NB4 (cell line): ENCODE measurements around the gene CRYGA.

ENCODE experiments used
- DNase-seq: peaks from one replicate; pipeline ENCODE4 v3.0.0; 2010; ENCODE audit warnings: low read depth
- H3K4me3 ChIP-seq: one replicate; pipeline ENCODE4 v1.5.1; 2011; ENCODE audit warnings: mild to moderate bottlenecking, low read depth, low read length, moderate library complexity
- CTCF ChIP-seq: IDR thresholded peaks from one replicate; pipeline ENCODE4 v1.5.1; 2012; ENCODE audit warnings: low read depth, low read length
- MAX ChIP-seq: IDR thresholded peaks from 2 replicates; pipeline ENCODE4 v1.6.1; 2011; ENCODE audit warnings: low read depth, low read length
- MYC ChIP-seq: IDR thresholded peaks from 2 replicates; pipeline ENCODE4 v1.6.1; 2011; ENCODE audit warnings: low read depth, low read length
- POLR2A ChIP-seq: IDR thresholded peaks from 2 replicates; pipeline ENCODE4 v1.6.1; 2011; ENCODE audit warnings: mild to moderate bottlenecking; ENCODE audit not compliant: insufficient read length; ENCODE audit errors: extremely low read depth

CRYGA gene

GRCh38 chr2:208192611-208193236, 29.3 kb upstream of the CRYGA start:
- TF ChIP-seq CTCF: no peak
- no peak for TF ChIP-seq MYC
- no peak for TF ChIP-seq POLR2A
- no peak for TF ChIP-seq MAX
- DNase-seq: no peak
- no peak overlapping the region for H3K4me3 ChIP-seq

GRCh38 chr2:208189810-208190503, 26.6 kb upstream of the CRYGA start, which contains the start of gene C2orf80:
TSS of gene C2orf80 (minus strand) at chr2:208190030. CDS start at chr2:208186986, 3,044 bp downstream.
- H3K4me3 ChIP-seq: no peak within 1 kb of the TSS
- DNase-seq: no peak
- no peak for TF ChIP-seq MAX
- no peak for TF ChIP-seq POLR2A
- TF ChIP-seq MYC: no peak
- TF ChIP-seq CTCF: no peak

GRCh38 chr2:208189069-208189809, 25.9 kb upstream of the CRYGA start:
- no peak overlapping the region for H3K4me3 ChIP-seq
- TF ChIP-seq MYC (no peak), POLR2A (no peak), MAX (no peak), CTCF (no peak)
- no peak for DNase-seq

GRCh38 chr2:208186893-208187292, 23.5 kb upstream of the CRYGA start:
- no peak for TF ChIP-seq POLR2A
- TF ChIP-seq CTCF: no peak
- TF ChIP-seq MAX: no peak
- TF ChIP-seq MYC: no peak
- H3K4me3 ChIP-seq: no peak overlapping the region
- DNase-seq: no peak

- no peak for DNase-seq
- H3K4me3 ChIP-seq: no peak overlapping the region
- no peak for TF ChIP-seq CTCF
- no peak for TF ChIP-seq MYC
- TF ChIP-seq POLR2A: no peak
- TF ChIP-seq MAX: no peak
Measured at GRCh38 chr2:208186465-208186864, 23.1 kb upstream of the CRYGA start.
